Neuronal stem cell (in vitro differentiated cells): ENCODE measurements around the gene ADH1A.
"Not testable (repeated sequence)": the region's sequence is repeated elsewhere in the genome, so short reads cannot be mapped to it uniquely, and the experiment has no call there.

Experiments used
- DNase-seq: peaks from one replicate; pipeline ENCODE4 v3.0.0-alpha.2; 2013; ENCODE audit warnings: low spot score
- H2AFZ ChIP-seq: one replicate; pipeline ENCODE4 v1.6.1; 2013; ENCODE audit warnings: mild to moderate bottlenecking, low read length, inconsistent platforms
- H2AK5ac ChIP-seq: 2 replicates; pipeline ENCODE4 v1.6.1; 2013; ENCODE audit warnings: low read depth, mild to moderate bottlenecking, inconsistent platforms, low read length, moderate library complexity, mixed read lengths
- H2BK120ac ChIP-seq: 2 replicates; pipeline ENCODE4 v1.6.1; 2013; ENCODE audit warnings: low read depth, mild to moderate bottlenecking, inconsistent platforms, low read length, moderate library complexity, mixed read lengths
- H2BK12ac ChIP-seq: one replicate; pipeline ENCODE4 v1.6.1; 2013; ENCODE audit warnings: low read length, inconsistent platforms
- H2BK15ac ChIP-seq: 2 replicates; pipeline ENCODE4 v1.6.1; 2013; ENCODE audit warnings: mild to moderate bottlenecking, low read length, inconsistent platforms, mixed read lengths
- H2BK5ac ChIP-seq: one replicate; pipeline ENCODE4 v1.6.1; 2013; ENCODE audit warnings: inconsistent platforms, mild to moderate bottlenecking, low read length, moderate library complexity
- H3K14ac ChIP-seq: one replicate; pipeline ENCODE4 v1.6.1; 2013; ENCODE audit warnings: low read length, inconsistent platforms
- H3K18ac ChIP-seq: 2 replicates; pipeline ENCODE4 v1.6.1; 2013; ENCODE audit warnings: low read length, inconsistent platforms
- H3K23ac ChIP-seq: 2 replicates; pipeline ENCODE4 v1.6.1; 2013; ENCODE audit warnings: low read depth, mild to moderate bottlenecking, mixed read lengths, low read length, inconsistent platforms; ENCODE audit not compliant: poor library complexity
- H3K27ac ChIP-seq: replicated peaks from 3 replicates; pipeline ENCODE4 v1.5.1; 2013; ENCODE audit warnings: low read length, inconsistent platforms
- H3K27me3 ChIP-seq, 3 experiments: 2 replicates each; pipeline ENCODE4 v1.6.1; 2013; ENCODE audit warnings: low read length in 3 of 3, mild to moderate bottlenecking in 2 of 3, inconsistent platforms in 1 of 3, low read depth in 1 of 3, mixed read lengths in 1 of 3, moderate library complexity in 1 of 3; ENCODE audit not compliant: control insufficient read depth in 3 of 3, insufficient read depth in 3 of 3
- H3K36me3 ChIP-seq, 2 donors: replicated peaks in 1 of 2; 2 replicates each; pipeline ENCODE4 v1.6.1; 2013; ENCODE audit warnings: low read length in 2 of 2; ENCODE audit not compliant: control insufficient read depth in 2 of 2, insufficient read depth in 2 of 2
- H3K4ac ChIP-seq: 2 replicates; pipeline ENCODE4 v1.6.1; 2013; ENCODE audit warnings: inconsistent platforms, mild to moderate bottlenecking, low read length, moderate library complexity
- H3K4me1 ChIP-seq, 2 donors: 1 replicate in 1 of 2; 2 replicates in 1 of 2; pipeline ENCODE4 v1.6.1; 2013; ENCODE audit warnings: low read length in 2 of 2, low read depth in 1 of 2; ENCODE audit not compliant: control insufficient read depth in 2 of 2, insufficient read depth in 1 of 2
- H3K4me2 ChIP-seq: one replicate; pipeline ENCODE4 v1.6.1; 2013; ENCODE audit warnings: mild to moderate bottlenecking, low read length, inconsistent platforms; ENCODE audit not compliant: insufficient read depth, poor library complexity, severe bottlenecking
- H3K4me3 ChIP-seq, 2 donors: 2 replicates each; pipeline ENCODE4 v1.5.1; 2013; ENCODE audit warnings: low read length in 2 of 2, mild to moderate bottlenecking in 2 of 2, inconsistent platforms in 1 of 2, moderate library complexity in 1 of 2
- H3K79me1 ChIP-seq: one replicate; pipeline ENCODE4 v1.6.1; 2013; ENCODE audit warnings: low read depth, mild to moderate bottlenecking, inconsistent platforms, low read length, moderate library complexity
- H3K9ac ChIP-seq: one replicate; pipeline ENCODE4 v1.6.1; 2013; ENCODE audit warnings: mild to moderate bottlenecking, low read depth, low read length, inconsistent platforms; ENCODE audit not compliant: poor library complexity
- H3K9me3 ChIP-seq, 2 donors: replicated peaks in 1 of 2; 2 replicates each; pipeline versions ENCODE3 to v1.6.1; 2013; ENCODE audit warnings: low read length in 2 of 2, mild to moderate bottlenecking in 2 of 2, inconsistent platforms in 1 of 2, low read depth in 1 of 2, mixed read lengths in 1 of 2, moderate library complexity in 1 of 2; ENCODE audit not compliant: control insufficient read depth in 2 of 2, insufficient read depth in 1 of 2
- H4K8ac ChIP-seq: one replicate; pipeline ENCODE4 v1.6.1; 2013; ENCODE audit warnings: low read depth, mild to moderate bottlenecking, inconsistent platforms, low read length, moderate library complexity
- H4K91ac ChIP-seq: one replicate; pipeline ENCODE4 v1.6.1; 2013; ENCODE audit warnings: low read length, low read depth, mild to moderate bottlenecking, inconsistent platforms; ENCODE audit not compliant: poor library complexity
- WGBS, 2 donors: extraction: QIAGEN DNeasy Blood & Tissue Kit; methylation state at CpG; one replicate each; pipeline ENCODE4 v1.1.7; 2013; ENCODE audit warnings: missing lambda C conversion rate in 2 of 2, mixed read lengths in 1 of 2; ENCODE audit not compliant: insufficient read length in 2 of 2, insufficient replicate concordance in 1 of 2; ENCODE audit errors: extremely low coverage in 2 of 2; 5-methylcytosine and 5-hydroxymethylcytosine counted together

The ADH1A gene

GRCh38 chr4:99323756-99324155, 33.0 kb upstream of the ADH1A start:
- DNase-seq = no peak
- no peaks in the 10 kb centered on the region for H3K9me3 ChIP-seq
- no peak overlapping the region for H2BK120ac ChIP-seq
- H2BK12ac ChIP-seq = no peak overlapping the region
- no peak overlapping the region for H4K8ac ChIP-seq
- no peak overlapping the region for H3K4ac ChIP-seq
- no peaks in the 10 kb centered on the region for H3K36me3 ChIP-seq
- no peaks in the 10 kb centered on the region for H3K79me1 ChIP-seq
- no peak overlapping the region for H3K4me3 ChIP-seq
- no peak overlapping the region for H2BK5ac ChIP-seq
- H2BK15ac ChIP-seq = no peak overlapping the region
- H3K23ac ChIP-seq = no peak overlapping the region
- H3K4me1 ChIP-seq = peaks cover 0 to 5% of the 10 kb centered on the region in 2 donors
- H3K9ac ChIP-seq = no peak overlapping the region
- H3K18ac ChIP-seq = no peak overlapping the region
- H3K27ac ChIP-seq = no peak overlapping the region
- no peak overlapping the region for H3K14ac ChIP-seq
- no peak overlapping the region for H4K91ac ChIP-seq
- no peak overlapping the region for H2AFZ ChIP-seq
- no CpG with 5 or more reads among the region's 1 CpG for WGBS, 2 donors
- no peaks in the 10 kb centered on the region for H3K27me3 ChIP-seq
- H3K4me2 ChIP-seq = no peak overlapping the region
- H2AK5ac ChIP-seq = no peak overlapping the region

DNA sequence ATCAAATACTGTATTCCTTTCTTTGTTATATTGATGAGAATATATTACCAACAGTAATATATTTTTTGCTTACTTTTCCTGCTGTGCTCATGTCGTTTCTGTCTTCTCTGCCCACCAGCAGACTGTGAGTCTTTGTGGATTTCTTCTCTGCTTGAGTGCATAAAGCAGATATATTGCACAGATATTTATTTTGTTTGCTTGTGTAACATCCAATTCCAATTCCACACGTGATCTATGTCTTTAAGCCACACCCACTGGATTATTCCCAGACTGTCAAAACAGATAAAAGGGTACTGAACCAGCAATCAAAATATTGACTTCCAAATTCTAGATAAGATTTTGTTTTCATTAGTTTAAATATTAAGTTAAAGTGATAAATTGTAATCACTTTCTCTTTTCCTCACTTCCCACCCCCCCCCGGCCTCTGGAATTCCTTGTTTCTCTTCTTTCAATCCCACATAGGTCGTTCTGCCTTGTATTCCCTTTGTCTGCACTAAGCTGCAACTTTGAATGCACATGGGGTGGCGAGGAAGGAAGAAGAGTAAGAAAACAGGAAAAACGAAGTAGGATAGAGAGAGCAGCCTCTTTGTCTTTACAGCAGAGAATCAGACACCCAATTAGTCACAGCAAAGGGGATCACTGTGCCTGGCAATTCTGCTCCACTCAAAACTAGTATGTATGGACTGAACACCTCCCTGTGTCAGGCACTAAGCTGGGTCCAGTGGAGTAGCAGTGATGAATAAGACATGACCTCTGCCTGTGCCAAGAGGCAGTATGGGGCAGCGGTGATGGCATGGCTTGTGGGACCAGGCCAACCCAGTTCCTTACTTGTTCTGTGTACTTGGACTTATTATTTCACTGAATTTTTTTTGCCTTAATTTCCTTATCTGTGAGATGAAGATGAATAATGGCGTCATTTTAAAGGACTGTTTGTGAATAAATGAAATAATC, 30.7 kb upstream of the ADH1A start, which contains the start of gene ADH1B:
Gene ADH1B, minus strand, starts transcription at position 161 of the 951 bp plus-strand sequence. Its CDS starts 70 bp downstream, at position 91.
- Histone ChIP-seq H3K9me3 (no peaks in the 10 kb centered on the region), H3K79me1 (no peaks in the 10 kb centered on the region), H3K27me3 (no peaks in the 10 kb centered on the region), H4K8ac (no peak within 1 kb of the TSS), H3K18ac (peak within 1 kb of the TSS; percentile 61), H2BK5ac (no peak within 1 kb of the TSS), H3K4me2 (no peak within 1 kb of the TSS), H4K91ac (no peak within 1 kb of the TSS), H3K27ac (peak within 1 kb of the TSS; percentile 1), H3K4me1 (peaks cover 0 to 5% of the 10 kb centered on the region in 2 donors), H2AFZ (peak within 1 kb of the TSS; percentile 71), H2BK120ac (no peak within 1 kb of the TSS), H3K14ac (no peak within 1 kb of the TSS), H3K9ac (no peak within 1 kb of the TSS), H2BK15ac (no peak within 1 kb of the TSS), H3K4ac (no peak within 1 kb of the TSS), H2BK12ac (no peak within 1 kb of the TSS), H3K36me3 (no peaks in the 10 kb centered on the region), H3K23ac (no peak within 1 kb of the TSS), H2AK5ac (no peak within 1 kb of the TSS), H3K4me3 (no peak within 1 kb of the TSS)
- WGBS, 2 donors = no CpG with 5 or more reads among the region's 8 CpGs
- DNase-seq = peak; percentile 27

DNA sequence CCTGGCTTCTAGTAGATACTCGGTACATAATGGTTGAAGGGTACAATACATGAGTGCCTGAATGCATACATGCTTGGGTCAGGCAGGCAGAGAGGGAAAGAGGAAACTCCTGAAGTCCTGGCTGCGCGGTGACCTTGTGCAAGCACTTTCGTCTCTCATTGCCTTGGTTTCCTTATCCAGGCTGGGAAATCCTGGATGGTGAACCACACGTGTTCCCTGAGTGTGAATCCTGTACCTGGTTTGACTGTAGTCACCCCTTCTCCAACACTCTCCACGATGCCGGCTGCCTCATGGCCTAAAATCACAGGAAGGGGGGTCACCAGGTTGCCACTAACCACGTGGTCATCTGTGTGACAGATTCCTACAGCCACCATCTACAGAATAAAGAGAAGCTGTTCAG, 27.0 kb upstream of the ADH1A start:
- no CpG with 5 or more reads among the region's 8 CpGs for WGBS, 2 donors
- H3K4me1 ChIP-seq, H3K4ac ChIP-seq, H3K79me1 ChIP-seq, H3K27ac ChIP-seq, H2AK5ac ChIP-seq, H3K9me3 ChIP-seq, H3K27me3 ChIP-seq, H2BK120ac ChIP-seq, H2BK12ac ChIP-seq, H3K4me2 ChIP-seq, H3K9ac ChIP-seq, DNase-seq, H4K91ac ChIP-seq, H3K14ac ChIP-seq, H3K23ac ChIP-seq, H3K36me3 ChIP-seq, H2BK5ac ChIP-seq, H3K18ac ChIP-seq, H2BK15ac ChIP-seq: not testable (repeated sequence)
- Histone ChIP-seq H3K4me3 (peak overlapping the region in 1 of 2 donors; percentile 39), H4K8ac (peak overlapping the region; percentile 52), H2AFZ (peak overlapping the region; percentile 74)

DNA sequence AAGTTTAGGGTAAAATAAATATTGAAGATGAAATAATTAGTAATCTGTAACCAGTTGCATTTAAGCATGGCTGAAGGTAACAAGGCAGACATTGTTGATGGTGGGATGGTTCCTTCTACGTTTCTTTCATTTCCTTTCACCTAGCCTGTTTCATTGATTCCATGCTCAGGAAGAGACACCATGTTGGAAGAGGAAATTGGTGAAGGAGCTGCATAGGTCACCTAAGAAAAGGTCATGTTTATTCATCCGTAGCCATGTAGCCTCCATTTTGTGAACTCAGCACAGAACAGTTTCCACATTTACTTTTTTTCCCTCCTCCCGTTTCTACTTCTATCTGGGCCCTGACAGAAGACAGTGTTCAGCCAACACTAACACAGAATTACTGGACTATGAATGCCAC, 26.6 kb upstream of the ADH1A start:
- Histone ChIP-seq H3K18ac (no peak overlapping the region), H2BK120ac (no peak overlapping the region), H2BK15ac (no peak overlapping the region), H2BK12ac (no peak overlapping the region), H3K4me3 (no peak overlapping the region), H3K36me3 (no peaks in the 10 kb centered on the region), H3K9me3 (no peaks in the 10 kb centered on the region), H4K8ac (no peak overlapping the region), H3K9ac (no peak overlapping the region), H3K79me1 (no peaks in the 10 kb centered on the region), H3K4ac (no peak overlapping the region), H3K23ac (no peak overlapping the region), H3K27me3 (no peaks in the 10 kb centered on the region), H2AFZ (peak overlapping the region; percentile 74), H3K4me2 (no peak overlapping the region), H3K27ac (no peak overlapping the region), H4K91ac (no peak overlapping the region), H3K4me1 (peaks cover 0 to 5% of the 10 kb centered on the region in 2 donors), H2AK5ac (no peak overlapping the region), H2BK5ac (no peak overlapping the region), H3K14ac (no peak overlapping the region)
- no peak for DNase-seq
- no CpG with 5 or more reads among the region's 3 CpGs for WGBS, 2 donors
